Uterus (tissue), 2 donors: Measurements from ENCODE around the gene ACTL8.

Experiments
- CTCF ChIP-seq, 4 experiments: fragments of 200-600 bp in 2 of 4; fragments of 450-650 bp in 2 of 4; sonication (generic) in 2 of 4; IDR thresholded peaks; one replicate each; pipeline ENCODE4 v1.5.1; 2016 to 2019; ENCODE audit warnings: antibody characterized with exemption in 4 of 4, mild to moderate bottlenecking in 2 of 4, moderate library complexity in 1 of 4
- POLR2A ChIP-seq, 2 donors: fragments of 450-650 bp; IDR thresholded peaks; one replicate each; pipeline ENCODE4 v1.6.1; 2016; ENCODE audit warnings: antibody characterized with exemption in 2 of 2, mild to moderate bottlenecking in 1 of 2, moderate library complexity in 1 of 2

- TF ChIP-seq CTCF (IDR thresholded peaks at IDR 0.05), result no peak
- TF ChIP-seq POLR2A (IDR thresholded peaks at IDR 0.05), result no peak
Measured at GRCh38 chr1:17847111-17847510, 92.0 kb downstream of the ACTL8 start.
